Measurements from ENCODE around the gene RSPH1. TPM values are rescaled to one million over a fixed set of nuclear protein-coding genes. Genes with fewer than 3 reads are reported as not detected.

RSPH1 gene
- total RNA-seq, 3 donors from 2014 or later: 0.48 to 2.3 (median 0.88) TPM

DNA sequence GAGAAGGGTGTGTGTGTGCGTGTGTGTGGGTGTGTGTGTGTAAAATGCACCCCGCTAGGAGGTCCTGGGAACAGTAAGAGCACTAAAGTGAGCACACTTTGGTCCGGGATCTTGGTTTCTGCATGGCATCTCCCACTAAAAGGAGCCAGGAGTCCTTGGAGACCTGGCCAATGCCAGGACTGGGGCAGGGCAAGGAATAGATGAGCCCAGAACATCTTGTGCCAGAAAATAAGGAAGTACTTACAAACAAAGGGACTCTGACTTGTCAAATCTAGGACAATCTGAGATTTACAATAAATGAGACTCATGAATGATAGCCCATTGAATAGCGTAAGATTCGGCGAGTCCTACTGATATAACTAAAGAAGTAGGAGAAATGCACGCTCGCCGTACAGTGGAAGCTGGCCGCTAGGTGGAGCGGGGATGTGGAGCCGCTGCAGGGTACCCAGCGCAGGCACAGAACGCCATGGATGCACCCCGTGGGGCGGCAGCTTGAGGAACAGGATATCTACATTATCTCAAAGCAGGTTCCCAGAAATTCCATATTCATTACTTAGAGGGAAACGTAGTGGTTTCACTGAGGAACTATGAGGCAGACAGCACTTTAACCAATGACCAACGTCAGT lies 24.7 kb upstream of the RSPH1 start:
- no peaks in the 10 kb centered on the region for H3K36me3 ChIP-seq
- peaks cover 0 to 13% of the 10 kb centered on the region in 2 donors for H3K4me1 ChIP-seq
- TF ChIP-seq POLR2AphosphoS5 (IDR thresholded peaks at IDR 0.05) (no peak), POLR2A (IDR thresholded peaks at IDR 0.05) (no peak)
- TF ChIP-seq, protein P1, sequence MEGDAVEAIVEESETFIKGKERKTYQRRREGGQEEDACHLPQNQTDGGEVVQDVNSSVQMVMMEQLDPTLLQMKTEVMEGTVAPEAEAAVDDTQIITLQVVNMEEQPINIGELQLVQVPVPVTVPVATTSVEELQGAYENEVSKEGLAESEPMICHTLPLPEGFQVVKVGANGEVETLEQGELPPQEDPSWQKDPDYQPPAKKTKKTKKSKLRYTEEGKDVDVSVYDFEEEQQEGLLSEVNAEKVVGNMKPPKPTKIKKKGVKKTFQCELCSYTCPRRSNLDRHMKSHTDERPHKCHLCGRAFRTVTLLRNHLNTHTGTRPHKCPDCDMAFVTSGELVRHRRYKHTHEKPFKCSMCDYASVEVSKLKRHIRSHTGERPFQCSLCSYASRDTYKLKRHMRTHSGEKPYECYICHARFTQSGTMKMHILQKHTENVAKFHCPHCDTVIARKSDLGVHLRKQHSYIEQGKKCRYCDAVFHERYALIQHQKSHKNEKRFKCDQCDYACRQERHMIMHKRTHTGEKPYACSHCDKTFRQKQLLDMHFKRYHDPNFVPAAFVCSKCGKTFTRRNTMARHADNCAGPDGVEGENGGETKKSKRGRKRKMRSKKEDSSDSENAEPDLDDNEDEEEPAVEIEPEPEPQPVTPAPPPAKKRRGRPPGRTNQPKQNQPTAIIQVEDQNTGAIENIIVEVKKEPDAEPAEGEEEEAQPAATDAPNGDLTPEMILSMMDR (IDR thresholded peaks at IDR 0.05): no peak
- no peak for DNase-seq (ENCODE audit: low spot score in 2 of 2)
- no peak overlapping the region for H3K4me3 ChIP-seq
- no peak overlapping the region for H3K27ac ChIP-seq
- H3K9me3 ChIP-seq: no peaks in the 10 kb centered on the region
- H3K27me3 ChIP-seq: no peaks in the 10 kb centered on the region
- intact Hi-C loops (cut with DNase I; ENCODE audit: low total_unique reads): no loop called here

DNA sequence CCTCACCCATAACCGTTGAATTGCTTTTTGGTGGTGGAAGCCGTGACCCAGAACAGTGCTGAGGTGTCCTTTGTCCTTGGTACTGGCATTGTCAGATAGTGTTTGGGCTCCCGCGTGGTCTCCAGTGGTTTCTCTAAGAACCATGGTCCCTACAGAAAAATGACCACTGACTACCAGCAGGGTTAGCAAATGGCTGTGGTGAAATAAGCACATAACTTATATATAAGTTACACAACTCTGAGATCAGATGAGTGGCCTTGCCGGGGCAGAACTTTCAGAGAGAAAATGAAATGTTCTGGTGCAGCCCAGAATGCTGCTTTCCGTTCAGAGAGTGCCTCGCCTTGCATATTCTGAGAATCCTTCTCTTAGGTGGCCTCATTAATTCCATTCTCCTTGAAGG lies 22.6 kb upstream of the RSPH1 start:
- DNase-seq (ENCODE audit: low spot score in 2 of 2): no peak
- no peak overlapping the region for H3K4me3 ChIP-seq
- H3K27ac ChIP-seq: peak overlapping the region; percentile 67 to 77
- H3K36me3 ChIP-seq: no peaks in the 10 kb centered on the region
- no peaks in the 10 kb centered on the region for H3K9me3 ChIP-seq
- no peaks in the 10 kb centered on the region for H3K27me3 ChIP-seq
- TF ChIP-seq POLR2A (IDR thresholded peaks at IDR 0.05) (no peak), POLR2AphosphoS5 (IDR thresholded peaks at IDR 0.05) (no peak)
- TF ChIP-seq, protein P1 (IDR thresholded peaks at IDR 0.05): no peak
- peaks cover 6 to 18% of the 10 kb centered on the region in 2 donors for H3K4me1 ChIP-seq
- intact Hi-C loops (cut with DNase I; ENCODE audit: low total_unique reads): no loop called here

DNA sequence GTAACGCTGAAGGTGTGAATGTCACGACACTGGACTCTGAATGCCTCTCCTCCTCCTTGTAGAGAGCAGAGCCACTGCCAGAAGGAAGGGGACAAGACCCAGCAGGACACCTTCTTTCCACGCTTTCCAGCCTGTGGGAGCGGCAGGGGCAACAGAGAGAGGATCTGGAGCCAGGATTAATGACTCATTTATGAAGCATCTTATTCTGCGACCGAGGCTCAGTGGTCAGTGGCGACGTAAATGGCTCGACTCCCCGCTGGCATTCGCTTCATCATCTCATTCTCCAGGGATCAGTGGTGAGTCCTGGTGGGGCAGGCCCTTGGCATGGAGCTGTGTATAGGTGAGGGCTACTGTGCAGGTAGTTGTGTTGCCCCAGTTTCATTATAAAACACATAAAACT lies 22.2 kb upstream of the RSPH1 start:
- DNase-seq (ENCODE audit: low spot score in 2 of 2): peak in 1 of 2 donors; percentile 43
- TF ChIP-seq POLR2A (IDR thresholded peaks at IDR 0.05): no peak
- TF ChIP-seq, protein P1 (IDR thresholded peaks at IDR 0.05): no peak
- TF ChIP-seq POLR2AphosphoS5 (IDR thresholded peaks at IDR 0.05): no peak
- H3K9me3 ChIP-seq: no peaks in the 10 kb centered on the region
- H3K27me3 ChIP-seq: no peaks in the 10 kb centered on the region
- H3K36me3 ChIP-seq: no peaks in the 10 kb centered on the region
- peak overlapping the region; percentile 67 to 77 for H3K27ac ChIP-seq
- no peak overlapping the region for H3K4me3 ChIP-seq
- H3K4me1 ChIP-seq: peaks cover 6 to 18% of the 10 kb centered on the region in 2 donors
- intact Hi-C loops (cut with DNase I; ENCODE audit: low total_unique reads): no loop called here

DNA sequence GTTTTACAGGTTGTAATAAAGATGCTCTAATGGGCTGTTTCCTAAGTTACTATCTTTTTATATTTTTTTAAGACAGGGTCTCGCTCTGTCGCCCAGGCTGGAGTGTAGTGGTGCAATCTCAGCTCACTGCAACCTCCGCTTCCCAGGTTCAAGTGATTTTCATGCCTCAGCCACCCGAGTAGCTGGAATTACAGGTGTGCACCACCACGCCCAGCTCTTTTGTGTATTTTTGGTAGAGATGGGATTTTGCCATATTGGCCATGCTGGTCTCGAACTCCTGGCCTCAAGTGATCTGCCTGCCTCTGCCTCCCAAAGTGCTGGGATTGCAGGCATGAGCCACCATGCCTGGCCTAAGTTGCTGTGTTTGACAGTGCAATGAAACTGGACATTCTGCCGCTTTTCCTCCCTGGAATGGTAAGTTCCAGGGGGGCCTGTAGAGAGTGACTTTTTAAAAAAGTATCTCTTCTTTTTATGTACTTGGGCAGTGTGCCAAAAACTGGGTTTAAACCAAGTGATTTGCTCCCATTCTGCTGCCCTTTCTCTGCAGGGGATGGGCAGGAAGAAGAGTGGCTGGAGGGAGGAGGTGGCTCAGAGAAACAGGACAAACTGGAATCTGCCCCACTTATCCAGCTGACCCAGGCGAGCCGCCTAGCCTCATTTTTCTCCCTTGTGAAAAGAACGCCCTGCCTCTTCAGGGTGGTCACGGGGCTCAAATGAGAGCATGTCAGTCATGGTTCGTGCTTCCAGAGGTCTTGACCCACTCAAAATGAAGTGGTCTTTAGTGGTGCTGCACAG lies 19.9 kb upstream of the RSPH1 start:
- H3K27me3 ChIP-seq: no peaks in the 10 kb centered on the region
- peak in 1 of 2 donors; percentile 61 for DNase-seq (ENCODE audit: low spot score in 2 of 2)
- H3K27ac ChIP-seq: peak overlapping the region in 1 of 2 donors; percentile 10
- peak in 1 of 3 donors; percentile 27 for TF ChIP-seq POLR2AphosphoS5 (IDR thresholded peaks at IDR 0.05)
- TF ChIP-seq, protein P1 (IDR thresholded peaks at IDR 0.05): no peak
- H3K9me3 ChIP-seq: no peaks in the 10 kb centered on the region
- H3K36me3 ChIP-seq: no peaks in the 10 kb centered on the region
- intact Hi-C loops (cut with DNase I; ENCODE audit: low total_unique reads): no loop called here
- H3K4me3 ChIP-seq: peak overlapping the region in 1 of 3 donors; percentile 34
- peaks cover 6 to 18% of the 10 kb centered on the region in 2 donors for H3K4me1 ChIP-seq

DNA sequence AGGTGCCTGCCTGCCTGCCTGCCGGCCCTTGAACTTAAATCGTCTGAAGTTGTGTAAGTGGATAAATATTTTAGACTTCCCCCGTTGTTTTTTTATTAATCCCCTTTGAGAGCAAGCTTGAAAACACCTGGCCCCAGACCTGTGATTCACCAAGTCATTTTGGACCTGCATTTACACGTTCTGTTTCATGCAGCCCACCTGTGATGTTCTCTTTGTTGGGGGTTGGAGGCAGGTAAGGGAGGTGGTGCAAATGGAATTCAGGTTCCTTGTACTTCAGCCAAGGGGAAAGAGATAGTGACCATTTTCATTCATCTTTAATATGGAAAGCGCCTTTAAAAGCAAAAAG lies 18.8 kb upstream of the RSPH1 start:
- H3K27ac ChIP-seq: peak overlapping the region; percentile 83 to 86
- H3K9me3 ChIP-seq: no peaks in the 10 kb centered on the region
- no peaks in the 10 kb centered on the region for H3K27me3 ChIP-seq
- peaks cover 6 to 18% of the 10 kb centered on the region in 2 donors for H3K4me1 ChIP-seq
- no peak for TF ChIP-seq POLR2AphosphoS5 (IDR thresholded peaks at IDR 0.05)
- TF ChIP-seq, protein P1 (IDR thresholded peaks at IDR 0.05): no peak
- TF ChIP-seq POLR2A (IDR thresholded peaks at IDR 0.05): no peak
- no peaks in the 10 kb centered on the region for H3K36me3 ChIP-seq
- intact Hi-C loops (cut with DNase I; ENCODE audit: low total_unique reads): no loop called here
- peak overlapping the region; percentile 77 to 82 (median 82) for H3K4me3 ChIP-seq
- DNase-seq (ENCODE audit: low spot score in 2 of 2): no peak
